CD4-positive, alpha-beta T cell treated with Interleukin-15 for 4 hours (primary cell): ENCODE measurements around the gene LRRK1.
"Not testable (repeated sequence)": the region's sequence is repeated elsewhere in the genome, so short reads cannot be mapped to it uniquely, and the experiment has no call there.

Experiments used
- DNase-seq: peaks from one replicate; pipeline ENCODE4 v3.0.0-alpha.2; 2020; ENCODE audit warnings: low spot score

Gene LRRK1

GRCh38 chr15:101095796-101096406 is 176.7 kb downstream of the LRRK1 start:
- not testable (repeated sequence) for DNase-seq

- no peak for DNase-seq
Measured at GRCh38 chr15:101097111-101097510, 178.0 kb downstream of the LRRK1 start.

DNA sequence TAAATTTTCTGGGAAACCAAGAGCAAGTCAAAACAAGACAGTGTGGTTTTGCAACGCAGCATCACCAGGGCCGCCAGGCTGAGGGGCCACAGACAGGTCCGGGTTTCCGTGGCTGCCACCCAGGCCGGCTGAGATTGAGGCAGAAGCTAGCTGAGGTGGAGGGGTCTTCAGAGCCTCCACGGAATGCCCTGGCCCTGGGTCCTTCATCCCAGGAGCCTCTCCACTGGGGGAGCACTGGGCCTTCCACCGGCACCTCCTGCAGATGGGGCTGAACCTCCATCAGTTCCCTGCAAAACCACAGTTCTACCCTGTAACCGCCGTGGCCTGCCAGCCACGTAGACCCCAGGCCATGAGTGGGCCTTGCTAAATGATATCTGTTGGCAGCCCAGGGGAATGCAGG is 180.0 kb downstream of the LRRK1 start:
- no peak for DNase-seq

DNA sequence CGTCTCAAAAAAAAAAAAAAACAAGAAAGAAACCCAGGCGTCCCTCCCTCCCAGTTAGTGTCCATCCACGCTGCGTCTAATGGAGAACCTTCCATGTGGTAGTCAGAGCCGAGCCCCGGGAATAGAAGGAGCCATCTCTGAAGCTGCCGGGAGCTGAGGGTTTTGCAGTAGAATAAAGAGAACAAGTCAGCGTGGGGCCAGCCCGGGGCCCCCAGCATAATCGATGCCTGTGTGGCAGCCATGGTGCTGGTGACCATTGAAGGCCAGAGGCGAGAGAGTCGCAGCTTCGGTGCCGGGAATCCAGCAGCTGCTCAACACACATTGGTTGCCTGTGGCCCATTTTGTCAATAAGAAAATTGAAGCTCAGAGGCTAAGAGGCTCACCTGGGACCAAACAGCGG is 181.0 kb downstream of the LRRK1 start:
- no peak for DNase-seq

DNA sequence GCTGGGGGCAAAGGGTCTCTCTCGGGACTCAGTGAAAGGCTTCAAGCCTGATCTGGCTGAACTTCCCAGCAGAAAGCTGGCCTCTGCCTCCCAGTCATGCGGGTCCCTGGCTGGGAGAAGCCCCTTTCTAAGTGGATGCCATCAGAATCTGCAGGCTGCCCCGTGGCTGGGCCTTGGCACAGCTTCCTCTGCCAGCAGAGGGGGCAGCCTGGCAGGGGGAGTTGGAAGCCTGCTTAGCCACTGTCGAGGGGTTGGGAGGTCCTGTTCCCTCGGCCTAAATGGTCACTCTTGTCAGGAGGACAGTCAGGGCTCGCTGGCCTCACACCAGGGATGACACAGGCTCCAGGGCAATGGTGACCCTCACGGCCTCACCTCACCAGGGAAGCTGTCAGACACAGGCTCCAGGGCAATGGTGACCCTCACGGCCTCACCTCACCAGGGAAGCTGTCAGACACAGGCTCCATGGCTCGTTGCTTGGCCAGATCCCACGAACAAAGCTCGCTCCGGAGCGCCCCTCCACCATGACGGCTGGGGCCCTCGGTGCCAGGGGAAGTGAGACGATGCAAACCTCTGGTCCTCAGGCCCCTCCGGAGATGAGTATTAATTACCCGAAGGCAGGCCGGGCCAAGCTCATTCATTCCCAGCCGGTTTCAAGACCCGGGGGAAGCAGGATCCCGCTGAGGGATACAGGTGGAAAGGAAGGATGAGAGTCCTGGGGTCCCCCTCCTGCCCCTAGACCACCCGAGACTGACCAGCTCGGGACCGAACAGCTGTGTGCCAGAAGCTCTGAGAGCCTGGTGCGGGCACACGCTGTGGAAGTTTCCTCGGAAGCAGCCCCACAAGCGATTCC is 181.7 kb downstream of the LRRK1 start:
- no peak for DNase-seq

- DNase-seq, result no peak
Measured at GRCh38 chr15:101101676-101102075, 182.5 kb downstream of the LRRK1 start.

- DNase-seq, result no peak
Measured at GRCh38 chr15:101102746-101103145, 183.6 kb downstream of the LRRK1 start.

GRCh38 chr15:101103598-101103997 is 184.4 kb downstream of the LRRK1 start:
- DNase-seq, result no peak

DNA sequence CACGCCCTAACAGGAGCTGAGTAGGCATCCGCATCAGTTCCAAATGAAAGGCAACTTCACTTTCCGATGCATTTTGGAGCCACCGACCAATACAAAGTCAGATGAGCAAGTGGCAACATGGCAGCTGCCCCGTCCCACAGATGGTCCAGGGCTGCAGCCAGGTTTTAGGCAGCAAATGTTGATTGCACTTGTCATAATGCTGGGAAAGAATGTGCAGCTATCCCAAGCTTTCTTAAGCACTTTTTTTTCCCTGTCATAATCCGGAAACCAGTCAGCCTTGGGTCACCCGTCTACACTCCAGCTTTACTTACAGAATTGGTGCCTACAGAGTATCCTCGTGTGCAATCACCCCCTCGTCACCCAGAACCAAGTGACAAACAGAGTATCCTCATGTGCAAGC is 185.0 kb downstream of the LRRK1 start:
- no peak for DNase-seq

DNA sequence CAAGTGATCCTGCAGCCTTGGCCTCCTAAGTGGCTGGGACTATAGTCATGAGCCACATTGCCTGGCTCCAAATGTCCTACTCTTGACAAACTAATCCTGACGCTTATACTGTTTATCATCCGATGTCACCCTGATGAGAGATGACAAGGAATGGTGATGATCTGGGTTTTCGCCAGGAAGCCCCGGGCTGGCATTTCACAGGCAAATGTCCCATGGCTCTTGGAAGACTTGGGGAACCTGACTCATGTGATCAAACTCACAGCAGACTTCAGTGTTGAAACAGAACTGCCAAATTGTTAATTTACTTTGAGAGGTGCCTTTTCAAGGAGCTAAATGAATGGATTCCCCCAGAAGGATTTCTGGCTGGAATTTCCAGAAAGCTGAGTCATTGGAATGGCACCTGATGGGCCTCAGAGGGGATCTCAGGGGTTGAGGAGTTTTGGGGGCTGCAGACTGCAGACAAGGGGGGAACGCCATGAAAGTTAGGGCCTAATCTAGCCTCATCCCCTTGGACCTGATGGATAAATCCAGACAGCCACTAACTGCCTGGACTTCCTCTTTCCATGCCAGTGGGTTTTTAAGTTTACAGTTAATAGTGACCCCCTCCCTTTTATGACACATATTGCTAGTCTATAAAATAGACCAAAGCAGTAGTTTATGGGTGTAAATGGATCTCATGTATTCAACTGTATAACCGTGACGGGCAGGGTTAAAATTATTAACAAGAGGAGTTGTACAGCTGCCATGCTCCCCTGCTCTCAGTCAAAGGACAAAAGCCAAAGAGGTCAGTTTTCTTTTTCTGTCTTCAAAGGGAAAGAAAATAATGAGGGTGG is 186.1 kb downstream of the LRRK1 start:
- DNase-seq, result no peak

GRCh38 chr15:101107101-101107500 is 187.9 kb downstream of the LRRK1 start:
- DNase-seq, result no peak

GRCh38 chr15:101107625-101108460 is 188.7 kb downstream of the LRRK1 start:
- DNase-seq, result no peak

DNA sequence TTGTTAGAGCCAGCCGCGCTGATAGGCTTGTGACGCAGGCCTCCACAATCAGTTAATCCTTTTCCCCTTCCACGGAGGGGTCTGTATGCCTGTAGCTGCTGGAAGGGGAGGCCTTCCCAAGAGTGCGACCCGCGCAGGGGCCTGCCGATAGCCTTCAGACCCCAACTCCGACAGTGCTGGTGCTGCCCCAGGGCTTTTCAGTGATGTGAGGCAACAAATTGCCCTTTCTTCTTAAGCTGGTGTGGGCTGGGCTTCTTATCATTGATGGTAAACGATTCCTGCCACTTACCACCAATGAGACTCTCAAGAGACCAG is 189.3 kb downstream of the LRRK1 start:
- DNase-seq, result no peak

DNA sequence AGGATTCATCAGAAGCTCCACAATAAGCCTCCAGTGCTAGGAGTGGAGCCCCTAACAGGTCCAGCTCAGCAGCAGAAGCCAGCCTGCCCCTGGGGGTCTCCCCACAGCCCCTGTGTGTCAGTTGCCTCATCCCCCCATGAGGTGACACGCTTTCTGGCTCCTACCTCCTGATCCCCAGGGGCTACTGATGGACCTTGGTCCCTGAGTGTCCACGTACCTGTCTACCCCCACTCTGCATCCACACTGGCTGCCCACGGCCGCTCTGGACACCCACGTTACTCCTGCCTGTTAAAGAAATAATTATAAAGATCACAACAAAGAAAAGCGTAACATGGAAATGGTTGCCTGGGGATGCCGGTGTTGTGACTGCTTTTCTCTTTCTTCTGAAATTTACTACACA is 189.6 kb downstream of the LRRK1 start:
- DNase-seq, result no peak

DNA sequence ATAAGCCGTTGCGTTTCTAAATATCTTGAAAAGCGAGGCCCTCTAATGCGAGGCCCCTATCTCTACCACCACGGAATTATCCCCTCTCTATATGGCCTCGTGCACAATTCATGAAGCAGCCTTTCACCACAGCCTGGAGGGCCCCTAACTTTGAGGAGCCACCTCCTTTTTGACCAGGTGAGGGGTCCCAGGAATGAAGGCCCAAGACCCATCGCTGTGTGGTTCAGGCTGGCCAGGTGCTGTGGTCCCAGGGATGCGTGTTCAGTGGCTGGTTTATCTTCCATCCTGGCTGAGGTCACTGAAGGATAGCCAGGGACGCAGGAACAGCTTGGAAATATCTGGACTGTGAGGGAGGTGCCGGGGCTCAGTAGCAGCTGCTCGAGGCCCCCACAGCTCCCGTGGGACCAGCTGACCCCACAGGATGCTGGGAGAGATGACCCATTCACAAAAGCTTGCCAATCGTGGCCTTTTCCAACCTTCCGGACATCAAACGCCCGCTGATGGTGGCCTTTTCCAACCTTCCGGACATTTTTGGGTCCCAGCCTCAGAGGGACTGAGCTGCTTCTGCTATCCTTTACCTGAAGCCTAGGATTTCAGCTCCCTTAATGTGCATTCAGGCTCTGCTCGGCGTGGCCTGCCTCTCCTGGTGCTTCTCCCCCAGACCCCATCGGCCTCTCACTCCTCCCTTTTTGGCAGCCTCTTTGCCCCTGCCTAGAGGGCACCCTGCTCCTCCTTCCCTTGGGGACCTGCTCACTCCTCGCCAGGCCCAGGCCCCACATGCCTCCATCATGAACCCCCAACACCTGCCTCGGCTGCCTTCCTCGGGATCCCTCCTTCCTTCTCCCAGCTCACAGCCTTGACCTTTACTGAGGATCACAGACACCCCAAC is 191.8 kb downstream of the LRRK1 start:
- DNase-seq, result no peak

- DNase-seq, result no peak
Measured at GRCh38 chr15:101111570-101112262, 192.6 kb downstream of the LRRK1 start.

DNA sequence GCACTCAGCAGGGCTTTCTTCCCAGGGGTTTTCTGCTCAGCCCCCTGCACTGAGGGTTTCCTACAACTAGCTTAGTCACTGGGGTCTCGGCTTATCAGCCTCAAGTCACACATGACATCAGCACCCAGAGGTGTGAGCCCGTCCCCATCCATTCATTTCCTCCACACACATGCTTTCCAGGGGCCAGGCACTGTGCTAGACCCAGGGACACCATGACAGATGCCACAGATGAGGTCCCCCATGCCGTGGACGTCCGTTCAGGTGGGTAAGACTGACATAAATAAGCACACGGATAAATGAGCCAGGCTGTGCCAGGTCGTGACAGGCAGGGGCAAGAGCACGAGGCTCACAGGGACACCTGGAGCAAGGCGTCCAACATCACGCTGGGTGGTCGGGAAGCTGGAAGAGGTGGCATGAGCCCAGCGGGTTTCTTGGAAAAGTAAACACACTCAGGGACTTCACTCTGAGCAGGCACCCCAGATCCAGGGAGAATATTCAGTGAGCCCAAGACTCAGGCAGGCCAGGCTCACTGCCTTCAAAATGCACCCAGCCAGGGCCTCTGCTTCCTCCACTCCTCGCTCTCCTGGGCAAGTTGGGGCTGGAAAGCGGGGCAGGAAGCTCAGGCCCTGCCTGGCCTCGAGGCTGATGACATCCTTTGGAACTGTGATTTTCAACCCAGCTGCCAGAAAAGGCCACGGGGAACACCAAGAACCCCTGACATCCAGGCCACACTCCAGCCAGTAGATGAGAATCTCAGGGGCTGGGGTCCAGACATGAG is 193.4 kb downstream of the LRRK1 start:
- no peak for DNase-seq

DNA sequence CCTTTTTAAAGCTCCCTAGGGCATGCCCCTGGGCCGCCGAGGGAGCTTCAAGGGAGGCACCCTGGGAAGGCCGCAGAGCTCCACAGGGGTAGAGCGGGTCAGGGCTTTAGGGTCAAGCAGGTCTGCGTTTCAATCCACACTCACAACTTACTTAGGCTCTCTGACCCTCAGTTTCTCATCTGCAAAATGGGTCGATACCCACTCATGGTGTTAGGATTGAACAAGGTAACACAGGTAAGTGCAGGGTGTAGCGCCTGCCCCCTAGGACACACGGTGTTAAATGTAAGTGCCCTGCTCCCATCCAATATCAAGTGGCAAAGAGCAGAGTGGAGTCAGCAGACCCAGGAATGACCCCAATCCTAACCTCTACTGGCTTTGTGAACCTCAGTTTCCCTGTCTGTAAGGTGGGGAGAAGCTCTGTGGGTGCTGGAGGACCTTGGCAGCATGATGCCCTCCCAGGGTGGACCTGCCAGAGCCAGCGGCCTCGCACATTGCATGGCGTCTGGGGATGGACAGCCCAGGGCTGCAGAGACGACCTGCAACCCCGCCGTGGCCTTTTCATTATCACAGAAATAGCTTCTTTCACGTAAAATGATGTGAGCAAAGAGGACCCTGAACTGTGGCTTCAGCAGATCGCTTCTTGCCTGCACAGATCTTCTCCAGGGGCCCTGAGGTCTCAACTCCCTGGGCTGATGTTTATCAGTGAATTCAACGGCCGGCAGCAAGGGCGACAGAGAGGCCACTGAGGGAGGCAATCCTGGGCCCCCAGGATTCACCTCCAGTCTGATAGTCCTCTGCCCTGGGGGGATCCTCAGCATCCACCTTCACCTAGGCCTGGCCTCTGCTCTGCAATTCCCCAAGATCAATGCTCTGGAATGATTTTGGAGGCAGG is 194.2 kb downstream of the LRRK1 start:
- no peak for DNase-seq

DNA sequence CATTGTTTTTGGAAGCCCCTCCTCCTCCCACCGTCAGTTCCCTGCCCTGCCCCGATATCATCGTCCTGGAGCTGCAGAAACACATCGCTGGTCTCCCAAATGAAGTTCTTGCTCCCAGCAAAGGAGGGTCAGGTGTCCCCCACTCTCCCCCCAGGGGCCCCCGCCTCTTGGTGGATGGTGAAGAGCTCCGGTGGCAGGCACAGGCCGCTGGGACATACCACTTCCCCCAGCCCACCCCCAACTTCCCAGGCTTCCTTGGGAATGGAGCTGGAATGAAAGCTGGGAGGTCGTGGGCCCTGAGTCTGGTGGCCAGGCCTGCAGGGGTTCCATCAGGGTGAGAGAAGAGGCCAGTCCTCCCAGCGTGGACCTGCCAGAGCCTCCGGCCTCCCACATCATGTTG is 195.0 kb downstream of the LRRK1 start:
- DNase-seq, result no peak
